Kidney (tissue), 14 donors: ENCODE measurements around the gene TNFAIP3. TPM values are rescaled to one million over a fixed set of nuclear protein-coding genes. Genes with fewer than 3 reads are reported as not detected.

Experiments
- DNase-seq, 5 donors: peaks; one replicate each; pipeline ENCODE4 v3.0.0-alpha.2; 2013 to 2020
- FAIRE-seq: peaks from 2 replicates; lab custom pipeline; 2012; peaks lifted over from hg19 to GRCh38; lab: Jason Lieb, UNC
- H3K27ac ChIP-seq, 2 donors: one replicate each; pipeline ENCODE4 v1.7.0; 2013; ENCODE audit warnings: low read depth in 2 of 2, low read length in 2 of 2, inconsistent platforms in 1 of 2
- H3K27me3 ChIP-seq: one replicate; pipeline ENCODE4 v1.7.1; 2013; ENCODE audit warnings: low read length, inconsistent platforms; ENCODE audit not compliant: control insufficient read depth, insufficient read depth
- H3K36me3 ChIP-seq, 3 donors: one replicate each; pipeline versions ENCODE4 v1.7.0 to v1.7.1; 2013; ENCODE audit warnings: low read length in 3 of 3, control low read depth in 1 of 3, inconsistent platforms in 1 of 3; ENCODE audit not compliant: insufficient read depth in 3 of 3, control insufficient read depth in 2 of 3
- H3K4me1 ChIP-seq, 3 donors: one replicate each; pipeline versions ENCODE4 v1.7.0 to v1.7.1; 2013; ENCODE audit warnings: low read length in 3 of 3, inconsistent platforms in 1 of 3, low read depth in 1 of 3; ENCODE audit not compliant: control insufficient read depth in 2 of 3, insufficient read depth in 2 of 3
- H3K4me3 ChIP-seq, 3 donors: one replicate each; pipeline versions ENCODE4 v1.7.0 to v1.8.1; 2013; ENCODE audit warnings: low read length in 3 of 3, control low read depth in 1 of 3, inconsistent platforms in 1 of 3
- H3K9ac ChIP-seq, 3 donors: one replicate each; pipeline versions ENCODE4 v1.7.0 to v1.7.1; 2013; ENCODE audit warnings: low read length in 3 of 3, control low read depth in 1 of 3, inconsistent platforms in 1 of 3
- H3K9me3 ChIP-seq, 3 donors: one replicate each; pipeline versions ENCODE4 v1.7.0 to v1.7.1; 2013; ENCODE audit warnings: low read length in 3 of 3, control low read depth in 1 of 3, inconsistent platforms in 1 of 3; ENCODE audit not compliant: control insufficient read depth in 2 of 3, insufficient read depth in 1 of 3
- intact Hi-C: fragments of 100-400 bp; cut with DNase I; formaldehyde crosslinking; loops from one replicate; pipeline ENCODE4 v1.11.1; 2022
- polyA plus RNA-seq: library from polyadenylated mRNA; stranded (reverse); fragments of 350-450 nt; fragmentation: Illumina TruSeq; extraction: RNeasy Lipid Tissue Mini Kit (QIAGEN cat#74804); gene quantifications from one replicate; pipeline ENCODE4 v1.2.3, GENCODE V29; 2014; ENCODE audit warnings: low read depth, low replicate concordance; ENCODE audit not compliant: insufficient read depth
- total RNA-seq: library from RNA; stranded (reverse); fragmentation: NEBNext Ultra II Directional; extraction: Animal tissue kit (Norgen Biotek cat#: 25700); gene quantifications from one replicate; pipeline ENCODE4 v1.2.1, GENCODE V29; 2021
- TF ChIP-seq, protein P1 (sequence below): IDR thresholded peaks from 3 replicates; pipeline ENCODE4 v1.5.1; 2012; ENCODE audit warnings: mild to moderate bottlenecking, moderate library complexity, borderline replicate concordance; ENCODE audit not compliant: insufficient read depth; ENCODE audit errors: extremely low read depth
- donor health status: control.
- donor health status: control.
- donor health status: control.
- donor health status: control.
- donor health status: control.
- donor health status: DM: yes; HTN: yes; CAD: no.
- donor health status: Normal renal cell carcinoma (clear cell type).

TNFAIP3 gene
- total and polyA plus RNA-seq, 2 donors from 2014 or later = 2.8 to 52.6 TPM

DNA sequence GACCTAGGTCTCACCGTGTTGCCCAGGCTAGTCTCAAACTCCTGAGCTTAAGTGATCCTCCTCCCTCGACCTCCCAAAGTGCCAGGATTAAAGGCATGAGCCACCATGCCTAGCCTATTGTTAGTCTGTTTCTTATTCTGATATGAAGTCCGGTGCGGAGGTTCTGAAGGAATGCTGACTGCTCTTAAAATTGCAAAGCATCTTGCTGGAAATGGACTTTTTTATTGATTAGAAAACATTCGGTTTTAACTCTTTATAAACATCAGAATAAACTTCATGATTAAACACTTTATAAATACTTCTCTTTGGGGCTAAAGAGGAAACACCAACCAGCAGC lies 3.2 kb downstream of the TNFAIP3 start:
- Histone ChIP-seq H3K4me3 (peak overlapping the region in 2 of 3 donors; percentile 13 to 18), H3K9ac (no peak overlapping the region), H3K27me3 (no peaks in the 10 kb centered on the region), H3K36me3 (peaks cover 0 to 4% (median 3%) of the 10 kb centered on the region in 3 donors), H3K27ac (no peak overlapping the region), H3K9me3 (no peaks in the 10 kb centered on the region), H3K4me1 (peaks cover 0 to 7% (median 5%) of the 10 kb centered on the region in 3 donors)
- intact Hi-C loops = no loop called here
- DNase-seq = no peak
- no peak for FAIRE-seq
- TF ChIP-seq, protein P1, sequence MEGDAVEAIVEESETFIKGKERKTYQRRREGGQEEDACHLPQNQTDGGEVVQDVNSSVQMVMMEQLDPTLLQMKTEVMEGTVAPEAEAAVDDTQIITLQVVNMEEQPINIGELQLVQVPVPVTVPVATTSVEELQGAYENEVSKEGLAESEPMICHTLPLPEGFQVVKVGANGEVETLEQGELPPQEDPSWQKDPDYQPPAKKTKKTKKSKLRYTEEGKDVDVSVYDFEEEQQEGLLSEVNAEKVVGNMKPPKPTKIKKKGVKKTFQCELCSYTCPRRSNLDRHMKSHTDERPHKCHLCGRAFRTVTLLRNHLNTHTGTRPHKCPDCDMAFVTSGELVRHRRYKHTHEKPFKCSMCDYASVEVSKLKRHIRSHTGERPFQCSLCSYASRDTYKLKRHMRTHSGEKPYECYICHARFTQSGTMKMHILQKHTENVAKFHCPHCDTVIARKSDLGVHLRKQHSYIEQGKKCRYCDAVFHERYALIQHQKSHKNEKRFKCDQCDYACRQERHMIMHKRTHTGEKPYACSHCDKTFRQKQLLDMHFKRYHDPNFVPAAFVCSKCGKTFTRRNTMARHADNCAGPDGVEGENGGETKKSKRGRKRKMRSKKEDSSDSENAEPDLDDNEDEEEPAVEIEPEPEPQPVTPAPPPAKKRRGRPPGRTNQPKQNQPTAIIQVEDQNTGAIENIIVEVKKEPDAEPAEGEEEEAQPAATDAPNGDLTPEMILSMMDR = no peak

DNA sequence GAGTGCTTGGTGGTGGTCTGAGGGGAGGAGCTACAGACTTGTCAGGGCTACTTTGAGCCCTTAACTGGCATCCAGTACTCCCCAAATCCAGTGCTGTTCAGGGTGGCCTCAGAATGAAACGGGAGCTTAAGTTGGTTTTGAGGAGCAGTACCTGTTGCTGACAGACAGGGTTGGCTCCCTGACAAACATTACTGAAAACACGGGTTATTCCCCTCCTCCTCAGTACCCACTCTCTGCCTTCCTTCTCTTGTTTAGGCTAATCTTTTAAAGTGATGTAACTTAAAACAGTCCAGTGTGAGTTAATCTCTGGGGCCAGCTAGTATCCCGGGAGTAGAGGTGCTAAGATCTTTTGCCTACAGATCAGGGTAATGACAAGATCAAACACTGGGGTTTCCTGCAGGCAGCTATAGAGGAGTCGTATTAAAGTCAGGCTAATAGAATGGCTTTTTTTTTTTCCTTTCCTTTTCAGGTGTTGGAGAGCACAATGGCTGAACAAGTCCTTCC lies 3.7 kb downstream of the TNFAIP3 start:
- no peaks in the 10 kb centered on the region for H3K9me3 ChIP-seq
- TF ChIP-seq, protein P1 = no peak
- FAIRE-seq (no peak), DNase-seq (no peak)
- no peak overlapping the region for H3K9ac ChIP-seq
- peaks cover 0 to 6% (median 6%) of the 10 kb centered on the region in 3 donors for H3K36me3 ChIP-seq
- H3K27ac ChIP-seq = no peak overlapping the region
- H3K27me3 ChIP-seq = no peaks in the 10 kb centered on the region
- intact Hi-C loops = no loop called here
- H3K4me1 ChIP-seq = peaks cover 0 to 7% (median 5%) of the 10 kb centered on the region in 3 donors
- H3K4me3 ChIP-seq = peak overlapping the region in 2 of 3 donors; percentile 13 to 18

DNA sequence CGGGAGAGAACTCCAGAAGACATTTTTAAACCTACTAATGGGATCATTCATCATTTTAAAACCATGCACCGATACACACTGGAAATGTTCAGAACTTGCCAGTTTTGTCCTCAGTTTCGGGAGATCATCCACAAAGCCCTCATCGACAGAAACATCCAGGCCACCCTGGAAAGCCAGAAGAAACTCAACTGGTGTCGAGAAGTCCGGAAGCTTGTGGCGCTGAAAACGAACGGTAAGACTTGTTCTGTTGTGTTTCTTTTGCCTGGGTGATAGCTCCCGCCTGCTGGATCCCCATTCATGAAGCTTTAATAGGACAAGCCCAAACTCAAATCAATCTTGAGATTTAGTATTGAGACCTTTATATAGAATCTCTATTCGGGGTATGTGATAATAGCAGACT lies 4.2 kb downstream of the TNFAIP3 start:
- H3K4me3 ChIP-seq = no peak overlapping the region

More for the DNA sequence above, 4.2 kb downstream of the TNFAIP3 start:
- no peak for DNase-seq
- peaks cover 0 to 5% (median 4%) of the 10 kb centered on the region in 3 donors for H3K4me1 ChIP-seq
- H3K9ac ChIP-seq = no peak overlapping the region
- no peak for FAIRE-seq
- H3K27ac ChIP-seq = no peak overlapping the region
- H3K36me3 ChIP-seq = peaks cover 0 to 9% (median 9%) of the 10 kb centered on the region in 3 donors
- TF ChIP-seq, protein P1 = no peak
- H3K27me3 ChIP-seq = no peaks in the 10 kb centered on the region
- H3K9me3 ChIP-seq = no peaks in the 10 kb centered on the region
- intact Hi-C loops = no loop called here
